ENCODE measurements around the gene TTLL9.
A peak's percentile ranks its signal among the peaks of the same experiment; 100 is the strongest.

TTLL9 gene

GRCh38 chr20:31967830-31968249, 97.4 kb downstream of the TTLL9 start, which contains the start of gene XKR7:
XKR7 (plus strand) TSS chr20:31968151; CDS start chr20:31968176, 25 bp downstream.
- H3K36me3 Mint-ChIP-seq (ENCODE audit: low read depth): no peaks in the 10 kb centered on the region
- peak within 1 kb of the TSS; percentile 80 for H3K4me3 Mint-ChIP-seq
- H3K4me1 Mint-ChIP-seq (ENCODE audit: low read depth): peaks cover 2% of the 10 kb centered on the region
- H3K27ac Mint-ChIP-seq: no peak within 1 kb of the TSS
- H3K27me3 Mint-ChIP-seq (ENCODE audit: low read depth): peaks cover 32% of the 10 kb centered on the region
- no peaks in the 10 kb centered on the region for H3K9me3 Mint-ChIP-seq

- peaks cover 2% of the 10 kb centered on the region for H3K4me1 Mint-ChIP-seq (ENCODE audit: low read depth)
Observed at GRCh38 chr20:31968291-31969126, 98.1 kb downstream of the TTLL9 start.

GRCh38 chr20:31969991-31970390, 99.6 kb downstream of the TTLL9 start:
- Mint-ChIP-seq H3K4me3 (no peak overlapping the region), H3K27ac (no peak overlapping the region), H3K27me3 (ENCODE audit: low read depth) (peaks cover 32% of the 10 kb centered on the region), H3K9me3 (no peaks in the 10 kb centered on the region), H3K36me3 (ENCODE audit: low read depth) (no peaks in the 10 kb centered on the region), H3K4me1 (ENCODE audit: low read depth) (peaks cover 2% of the 10 kb centered on the region)

More at GRCh38 chr20:31968291-31969126, 98.1 kb downstream of the TTLL9 start:
- Mint-ChIP-seq H3K27ac (no peak overlapping the region), H3K36me3 (ENCODE audit: low read depth) (no peaks in the 10 kb centered on the region), H3K4me3 (peak overlapping the region; percentile 80), H3K9me3 (no peaks in the 10 kb centered on the region), H3K27me3 (ENCODE audit: low read depth) (peaks cover 32% of the 10 kb centered on the region)

- Mint-ChIP-seq H3K9me3 (no peaks in the 10 kb centered on the region), H3K4me3 (no peak overlapping the region), H3K36me3 (ENCODE audit: low read depth) (no peaks in the 10 kb centered on the region), H3K27me3 (ENCODE audit: low read depth) (peaks cover 21% of the 10 kb centered on the region), H3K4me1 (ENCODE audit: low read depth) (peaks cover 2% of the 10 kb centered on the region), H3K27ac (no peak overlapping the region)
Observed at GRCh38 chr20:31972471-31973021, 102.1 kb downstream of the TTLL9 start.

GRCh38 chr20:31974296-31974695, 103.9 kb downstream of the TTLL9 start:
- H3K4me3 Mint-ChIP-seq: no peak overlapping the region

GRCh38 chr20:31974951-31975487, 104.6 kb downstream of the TTLL9 start:
- Mint-ChIP-seq H3K9me3 (no peaks in the 10 kb centered on the region), H3K4me1 (ENCODE audit: low read depth) (no peaks in the 10 kb centered on the region), H3K4me3 (no peak overlapping the region), H3K27me3 (ENCODE audit: low read depth) (peaks cover 14% of the 10 kb centered on the region), H3K36me3 (ENCODE audit: low read depth) (no peaks in the 10 kb centered on the region), H3K27ac (no peak overlapping the region)

More at GRCh38 chr20:31974296-31974695, 103.9 kb downstream of the TTLL9 start:
- Mint-ChIP-seq H3K9me3 (no peaks in the 10 kb centered on the region), H3K4me1 (ENCODE audit: low read depth) (no peaks in the 10 kb centered on the region), H3K27me3 (ENCODE audit: low read depth) (peaks cover 17% of the 10 kb centered on the region), H3K36me3 (ENCODE audit: low read depth) (no peaks in the 10 kb centered on the region), H3K27ac (no peak overlapping the region)

GRCh38 chr20:31975874-31976273, 105.4 kb downstream of the TTLL9 start:
- H3K27ac Mint-ChIP-seq: no peak overlapping the region
- H3K4me3 Mint-ChIP-seq: no peak overlapping the region
- peaks cover 6% of the 10 kb centered on the region for H3K27me3 Mint-ChIP-seq (ENCODE audit: low read depth)
- H3K4me1 Mint-ChIP-seq (ENCODE audit: low read depth): no peaks in the 10 kb centered on the region
- H3K9me3 Mint-ChIP-seq: no peaks in the 10 kb centered on the region
- no peaks in the 10 kb centered on the region for H3K36me3 Mint-ChIP-seq (ENCODE audit: low read depth)

- Mint-ChIP-seq H3K4me3 (no peak overlapping the region), H3K27me3 (ENCODE audit: low read depth) (peaks cover 5% of the 10 kb centered on the region), H3K9me3 (no peaks in the 10 kb centered on the region), H3K27ac (no peak overlapping the region), H3K4me1 (ENCODE audit: low read depth) (no peaks in the 10 kb centered on the region), H3K36me3 (ENCODE audit: low read depth) (no peaks in the 10 kb centered on the region)
Observed at GRCh38 chr20:31977080-31977479, 106.6 kb downstream of the TTLL9 start.

- H3K9me3 Mint-ChIP-seq: no peaks in the 10 kb centered on the region
- H3K36me3 Mint-ChIP-seq (ENCODE audit: low read depth): no peaks in the 10 kb centered on the region
- H3K4me1 Mint-ChIP-seq (ENCODE audit: low read depth): no peaks in the 10 kb centered on the region
- H3K27me3 Mint-ChIP-seq (ENCODE audit: low read depth): peaks cover 5% of the 10 kb centered on the region
- no peak overlapping the region for H3K4me3 Mint-ChIP-seq
- H3K27ac Mint-ChIP-seq: no peak overlapping the region
Observed at GRCh38 chr20:31979713-31980426, 109.4 kb downstream of the TTLL9 start.

- no peaks in the 10 kb centered on the region for H3K9me3 Mint-ChIP-seq
- no peaks in the 10 kb centered on the region for H3K36me3 Mint-ChIP-seq (ENCODE audit: low read depth)
- no peaks in the 10 kb centered on the region for H3K4me1 Mint-ChIP-seq (ENCODE audit: low read depth)
- no peak overlapping the region for H3K27ac Mint-ChIP-seq
- H3K27me3 Mint-ChIP-seq (ENCODE audit: low read depth): peaks cover 5% of the 10 kb centered on the region
- H3K4me3 Mint-ChIP-seq: no peak overlapping the region
Observed at GRCh38 chr20:31981784-31982183, 111.3 kb downstream of the TTLL9 start.

- no peaks in the 10 kb centered on the region for H3K36me3 Mint-ChIP-seq (ENCODE audit: low read depth)
- H3K4me3 Mint-ChIP-seq: no peak overlapping the region
- no peaks in the 10 kb centered on the region for H3K27me3 Mint-ChIP-seq (ENCODE audit: low read depth)
- H3K27ac Mint-ChIP-seq: no peak overlapping the region
- no peaks in the 10 kb centered on the region for H3K4me1 Mint-ChIP-seq (ENCODE audit: low read depth)
- no peaks in the 10 kb centered on the region for H3K9me3 Mint-ChIP-seq
Observed at GRCh38 chr20:31984981-31985471, 114.6 kb downstream of the TTLL9 start.

- H3K4me3 Mint-ChIP-seq: no peak overlapping the region
- H3K27me3 Mint-ChIP-seq (ENCODE audit: low read depth): peaks cover 11% of the 10 kb centered on the region
- no peaks in the 10 kb centered on the region for H3K4me1 Mint-ChIP-seq (ENCODE audit: low read depth)
- no peaks in the 10 kb centered on the region for H3K9me3 Mint-ChIP-seq
- H3K36me3 Mint-ChIP-seq (ENCODE audit: low read depth): no peaks in the 10 kb centered on the region
- no peak overlapping the region for H3K27ac Mint-ChIP-seq
Observed at GRCh38 chr20:31987744-31988143, 117.3 kb downstream of the TTLL9 start.

GRCh38 chr20:31988430-31989015, 118.1 kb downstream of the TTLL9 start:
- H3K4me3 Mint-ChIP-seq: no peak overlapping the region
- no peaks in the 10 kb centered on the region for H3K9me3 Mint-ChIP-seq
- no peak overlapping the region for H3K27ac Mint-ChIP-seq
- no peaks in the 10 kb centered on the region for H3K4me1 Mint-ChIP-seq (ENCODE audit: low read depth)
- no peaks in the 10 kb centered on the region for H3K36me3 Mint-ChIP-seq (ENCODE audit: low read depth)
- peaks cover 19% of the 10 kb centered on the region for H3K27me3 Mint-ChIP-seq (ENCODE audit: low read depth)

GRCh38 chr20:31989030-31989645, 118.7 kb downstream of the TTLL9 start:
- no peak overlapping the region for H3K4me3 Mint-ChIP-seq
- H3K27ac Mint-ChIP-seq: no peak overlapping the region
- H3K27me3 Mint-ChIP-seq (ENCODE audit: low read depth): peaks cover 25% of the 10 kb centered on the region
- H3K9me3 Mint-ChIP-seq: no peaks in the 10 kb centered on the region
- peaks cover 1% of the 10 kb centered on the region for H3K4me1 Mint-ChIP-seq (ENCODE audit: low read depth)
- H3K36me3 Mint-ChIP-seq (ENCODE audit: low read depth): no peaks in the 10 kb centered on the region
